HL-60/S4 treated with retinoic acid at 250 ng/mL for 4 days and 3 days (cell line): ENCODE data around the gene MAK.
"Not testable (repeated sequence)": the region's sequence is repeated elsewhere in the genome, so short reads cannot be mapped to it uniquely, and the experiment has no call there.

Experiments
- in situ Hi-C: fragments of 300-500 bp; cut with MboI; formaldehyde crosslinking; loops from 2 replicates; pipeline ENCODE4 v1.7.0; 2022; ENCODE audit warnings: low sequenced_read_pairs

MAK gene

GRCh38 chr6:10854922-10855632 is 16.7 kb upstream of the MAK start:
- in situ Hi-C loops = no loop called here

- in situ Hi-C loops = not testable (repeated sequence)
These were observed 15.5 kb upstream of the MAK start for GRCh38 chr6:10853849-10854300.

GRCh38 chr6:10852361-10852960 is 14.1 kb upstream of the MAK start:
- in situ Hi-C loops = no loop called here

GRCh38 chr6:10850728-10851127 is 12.4 kb upstream of the MAK start:
- in situ Hi-C loops = no loop called here

- in situ Hi-C loops = no loop called here
These were observed 11.6 kb upstream of the MAK start for GRCh38 chr6:10849901-10850300.

GRCh38 chr6:10847684-10848083 is 9.3 kb upstream of the MAK start:
- in situ Hi-C loops = no loop called here

GRCh38 chr6:10843554-10843953 is 5.2 kb upstream of the MAK start:
- in situ Hi-C loops = no loop called here

- in situ Hi-C loops = no loop called here
These were observed 525 bp upstream of the MAK start for GRCh38 chr6:10838794-10839333.

- in situ Hi-C loops = no loop called here
These were observed 731 bp downstream of the MAK start for GRCh38 chr6:10837622-10837994.

GRCh38 chr6:10837009-10837621 is 1.2 kb downstream of the MAK start:
- in situ Hi-C loops = no loop called here

GRCh38 chr6:10834823-10835222 is 3.5 kb downstream of the MAK start:
- in situ Hi-C loops = no loop called here

- in situ Hi-C loops = no loop called here
These were observed 6.7 kb downstream of the MAK start for GRCh38 chr6:10831609-10832008.

GRCh38 chr6:10824819-10825218 is 13.5 kb downstream of the MAK start:
- in situ Hi-C loops = no loop called here

- in situ Hi-C loops = no loop called here
These were observed 14.0 kb downstream of the MAK start for GRCh38 chr6:10824297-10824696.

GRCh38 chr6:10814176-10814575 is 24.2 kb downstream of the MAK start:
- in situ Hi-C loops = not testable (repeated sequence)

GRCh38 chr6:10809098-10809497 is 29.2 kb downstream of the MAK start:
- in situ Hi-C loops = loop anchor here (10.0 kb wide), 1 partner anchor 294 kb away; no protein-coding TSS in a partner anchor

- in situ Hi-C loops = loop anchor here (10.0 kb wide), 1 partner anchor 294 kb away; no protein-coding TSS in a partner anchor
These were observed 30.0 kb downstream of the MAK start for GRCh38 chr6:10808376-10808775.

GRCh38 chr6:10801224-10801848 is 37.0 kb downstream of the MAK start:
- in situ Hi-C loops = loop anchor here (10.0 kb wide), 1 partner anchor 287 kb away; no protein-coding TSS in a partner anchor

- in situ Hi-C loops = loop anchor here (10.0 kb wide), 1 partner anchor 286 kb away; no protein-coding TSS in a partner anchor
These were observed 37.5 kb downstream of the MAK start for GRCh38 chr6:10800810-10801209.

GRCh38 chr6:10794239-10794638 is 44.1 kb downstream of the MAK start:
- in situ Hi-C loops = no loop called here

GRCh38 chr6:10793695-10794094 is 44.6 kb downstream of the MAK start:
- in situ Hi-C loops = no loop called here
